Uterus (tissue), 4 donors: ENCODE measurements around the gene DNAAF1. TPM values are rescaled to one million over a fixed set of nuclear protein-coding genes. Genes with fewer than 3 reads are reported as not detected.

Source experiments
- DNase-seq, 2 donors: peaks; one replicate each; pipeline ENCODE4 v3.0.0-alpha.2; 2019 to 2020
- H3K27ac ChIP-seq, 2 donors: fragments of 200-600 bp; sonication (generic); 1 replicate in 1 of 2; 2 replicates in 1 of 2; pipeline ENCODE4 v1.5.1; 2016 to 2018
- H3K27me3 ChIP-seq, 2 donors: fragments of 200-600 bp; sonication (generic); one replicate each; pipeline ENCODE4 v1.5.1; 2018 to 2019; ENCODE audit warnings: control low read depth in 1 of 2
- H3K36me3 ChIP-seq, 2 donors: fragments of 200-600 bp; sonication (generic); one replicate each; pipeline ENCODE4 v1.5.1; 2019; ENCODE audit warnings: control low read depth in 1 of 2
- H3K4me1 ChIP-seq, 2 donors: fragments of 200-600 bp; sonication (generic); one replicate each; pipeline ENCODE4 v1.5.1; 2018 to 2019; ENCODE audit warnings: control low read depth in 1 of 2
- H3K4me3 ChIP-seq, 2 donors: fragments of 200-600 bp; sonication (generic); 1 replicate in 1 of 2; 2 replicates in 1 of 2; pipeline ENCODE4 v1.5.1; 2018 to 2019; ENCODE audit warnings: mild to moderate bottlenecking in 1 of 2
- H3K9me3 ChIP-seq, 2 donors: fragments of 200-600 bp; sonication (generic); one replicate each; pipeline ENCODE4 v1.5.1; 2019; ENCODE audit warnings: control low read depth in 1 of 2
- POLR2A ChIP-seq, 2 donors: fragments of 450-650 bp; IDR thresholded peaks; one replicate each; pipeline ENCODE4 v1.6.1; 2016; ENCODE audit warnings: antibody characterized with exemption in 2 of 2, mild to moderate bottlenecking in 1 of 2, moderate library complexity in 1 of 2
- intact Hi-C: fragments of 100-400 bp; cut with DNase I; formaldehyde crosslinking; loops from one replicate; pipeline ENCODE4 v1.15.1; 2023; ENCODE audit warnings: low total_unique reads
- total RNA-seq, 4 donors: library from RNA; depleted of rRNA in 3 of 4; stranded (reverse); fragments of >200 nt in 3 of 4; gene quantifications; one replicate each; pipeline versions ENCODE4 v1.1.0 to v1.2.4, GENCODE V29; 2014 to 2023
- TF ChIP-seq, protein P1 (sequence below), 4 experiments: fragments of 200-600 bp in 2 of 4; fragments of 450-650 bp in 2 of 4; sonication (generic) in 2 of 4; IDR thresholded peaks; one replicate each; pipeline ENCODE4 v1.5.1; 2016 to 2019; ENCODE audit warnings: antibody characterized with exemption in 4 of 4, mild to moderate bottlenecking in 2 of 4, moderate library complexity in 1 of 4
- donor health status: DM: yes; HTN: yes; CAD: no.

Gene DNAAF1
- 1 to 10 TPM in 3 of 4 donors, under 1 TPM in 1; 0.77 to 8.2 (median 2.7) TPM for total RNA-seq

DNA sequence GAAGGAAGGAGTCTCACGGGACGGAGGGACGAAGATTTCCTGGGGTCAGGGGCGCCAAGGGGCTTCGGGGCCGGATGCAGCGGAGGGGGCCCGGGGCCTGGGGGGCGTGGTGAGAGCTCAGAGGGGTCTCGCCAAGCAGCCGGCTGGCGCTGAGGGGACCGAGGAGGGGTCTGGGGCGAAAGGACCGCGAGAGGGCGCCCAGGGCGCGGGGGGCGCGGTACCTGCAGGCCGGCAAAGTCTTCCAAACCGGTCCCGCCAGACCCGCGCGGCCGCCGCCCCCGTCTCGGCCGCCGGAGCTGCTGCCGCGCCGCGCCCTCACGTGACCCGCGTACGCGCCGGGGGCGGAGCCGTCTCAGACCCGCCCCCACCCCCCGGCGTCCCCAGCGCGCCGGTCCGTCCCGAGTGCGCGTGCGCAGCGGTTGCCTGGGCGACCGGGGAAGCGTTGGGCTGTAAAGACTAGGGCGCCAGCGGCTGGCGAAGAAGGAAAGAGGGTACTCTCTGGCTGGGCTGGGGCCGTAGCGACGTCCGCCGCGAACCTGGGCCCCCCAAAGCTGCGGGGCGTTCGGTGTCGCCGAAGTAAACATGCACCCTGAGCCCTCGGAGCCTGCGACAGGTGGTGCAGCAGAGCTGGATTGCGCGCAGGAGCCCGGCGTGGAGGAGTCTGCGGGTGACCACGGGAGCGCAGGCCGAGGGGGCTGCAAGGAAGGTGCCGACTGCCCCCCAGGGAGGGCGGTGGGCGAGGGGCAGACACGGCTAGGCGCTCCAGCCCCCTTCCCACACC lies at the start of gene DNAAF1, which contains the start of gene HSDL1:
Gene DNAAF1 (plus strand): TSS at position 450 of the 781 bp plus-strand sequence. CDS start 133 bp downstream, at position 583.
Gene HSDL1 (minus strand): TSS at position 319 of the 781 bp plus-strand sequence. CDS start 13,856 bp downstream, outside the sequence.
- H3K27me3 ChIP-seq, result no peaks in the 10 kb centered on the region
- intact Hi-C loops, result no loop called here
- no peaks in the 10 kb centered on the region for H3K9me3 ChIP-seq
- H3K4me3 ChIP-seq, result peak within 1 kb of the TSS; percentile 81 to 99
- DNase-seq, result peak; percentile 86 to 92
- TF ChIP-seq, protein P1, sequence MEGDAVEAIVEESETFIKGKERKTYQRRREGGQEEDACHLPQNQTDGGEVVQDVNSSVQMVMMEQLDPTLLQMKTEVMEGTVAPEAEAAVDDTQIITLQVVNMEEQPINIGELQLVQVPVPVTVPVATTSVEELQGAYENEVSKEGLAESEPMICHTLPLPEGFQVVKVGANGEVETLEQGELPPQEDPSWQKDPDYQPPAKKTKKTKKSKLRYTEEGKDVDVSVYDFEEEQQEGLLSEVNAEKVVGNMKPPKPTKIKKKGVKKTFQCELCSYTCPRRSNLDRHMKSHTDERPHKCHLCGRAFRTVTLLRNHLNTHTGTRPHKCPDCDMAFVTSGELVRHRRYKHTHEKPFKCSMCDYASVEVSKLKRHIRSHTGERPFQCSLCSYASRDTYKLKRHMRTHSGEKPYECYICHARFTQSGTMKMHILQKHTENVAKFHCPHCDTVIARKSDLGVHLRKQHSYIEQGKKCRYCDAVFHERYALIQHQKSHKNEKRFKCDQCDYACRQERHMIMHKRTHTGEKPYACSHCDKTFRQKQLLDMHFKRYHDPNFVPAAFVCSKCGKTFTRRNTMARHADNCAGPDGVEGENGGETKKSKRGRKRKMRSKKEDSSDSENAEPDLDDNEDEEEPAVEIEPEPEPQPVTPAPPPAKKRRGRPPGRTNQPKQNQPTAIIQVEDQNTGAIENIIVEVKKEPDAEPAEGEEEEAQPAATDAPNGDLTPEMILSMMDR (IDR thresholded peaks at IDR 0.05), result peak in 1 of 4 experiments; percentile 13
- peak in 1 of 2 donors; percentile 76 for TF ChIP-seq POLR2A (IDR thresholded peaks at IDR 0.05)
- H3K4me1 ChIP-seq, result peaks cover 0 to 5% of the 10 kb centered on the region in 2 donors
- H3K27ac ChIP-seq, result peak within 1 kb of the TSS; percentile 73 to 76
- H3K36me3 ChIP-seq, result no peaks in the 10 kb centered on the region

- H3K27ac ChIP-seq, result no peak overlapping the region
- no peaks in the 10 kb centered on the region for H3K36me3 ChIP-seq
- no peaks in the 10 kb centered on the region for H3K9me3 ChIP-seq
- TF ChIP-seq POLR2A (IDR thresholded peaks at IDR 0.05), result no peak
- H3K27me3 ChIP-seq, result no peaks in the 10 kb centered on the region
- no peak for DNase-seq
- no peak overlapping the region for H3K4me3 ChIP-seq
- no peaks in the 10 kb centered on the region for H3K4me1 ChIP-seq
- intact Hi-C loops, result no loop called here
These were observed 49.6 kb upstream of the DNAAF1 start for GRCh38 chr16:84095466-84095865.

DNA sequence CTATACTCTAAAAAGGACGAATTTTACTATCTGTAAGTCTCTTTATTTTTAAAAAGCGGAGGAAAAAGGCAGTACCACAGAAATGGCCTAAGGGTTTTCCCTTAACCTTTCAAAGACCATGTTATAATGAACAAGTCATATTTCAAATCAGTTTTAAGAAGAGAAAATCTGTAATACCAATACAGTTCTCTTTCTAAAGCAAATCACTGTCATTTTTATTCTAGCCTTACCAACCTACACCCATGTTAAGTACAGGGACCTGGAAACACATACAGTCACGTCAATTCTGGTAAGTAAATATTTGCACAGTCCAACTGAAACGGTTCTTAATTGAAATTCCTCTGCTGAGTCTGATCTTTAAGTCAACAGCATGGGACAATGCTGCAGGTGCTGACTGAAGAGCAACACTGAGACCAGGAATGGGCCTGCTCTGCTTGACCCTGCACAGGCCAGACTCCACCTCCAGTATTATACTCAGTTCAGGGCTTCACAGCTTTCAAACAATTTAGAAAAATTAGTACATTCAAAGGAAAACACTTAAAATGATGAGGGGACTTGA lies 48.6 kb upstream of the DNAAF1 start:
- no peaks in the 10 kb centered on the region for H3K36me3 ChIP-seq
- no peaks in the 10 kb centered on the region for H3K4me1 ChIP-seq

DNA sequence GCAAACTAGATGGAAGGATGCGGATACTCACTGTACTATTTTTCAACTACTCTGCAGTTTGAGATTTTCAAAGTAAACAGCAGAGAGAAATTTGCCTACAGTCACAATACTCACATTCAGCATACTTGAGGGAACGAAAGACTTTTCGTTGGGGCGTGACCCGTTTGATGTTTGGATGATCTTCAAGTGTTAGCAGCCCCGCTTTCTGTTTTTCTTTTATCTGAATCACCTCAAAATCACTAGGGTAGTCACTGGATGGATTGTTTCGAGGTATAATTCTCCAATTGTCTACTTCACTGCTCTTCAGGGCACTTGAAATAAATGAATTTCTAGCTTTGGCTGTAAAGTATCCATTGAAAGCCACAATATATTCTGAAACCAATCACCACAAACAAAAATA lies 46.2 kb upstream of the DNAAF1 start:
- Histone ChIP-seq H3K4me1 (peaks cover 0 to 7% of the 10 kb centered on the region in 2 donors), H3K27me3 (no peaks in the 10 kb centered on the region), H3K27ac (no peak overlapping the region), H3K9me3 (no peaks in the 10 kb centered on the region), H3K4me3 (no peak overlapping the region), H3K36me3 (no peaks in the 10 kb centered on the region)
- DNase-seq, result no peak
- intact Hi-C loops, result no loop called here
- TF ChIP-seq POLR2A (IDR thresholded peaks at IDR 0.05), result no peak
- TF ChIP-seq, protein P1 (IDR thresholded peaks at IDR 0.05), result no peak

More for the DNA sequence above, 48.6 kb upstream of the DNAAF1 start:
- TF ChIP-seq, protein P1 (IDR thresholded peaks at IDR 0.05), result no peak
- no peak for TF ChIP-seq POLR2A (IDR thresholded peaks at IDR 0.05)
- Histone ChIP-seq H3K27ac (no peak overlapping the region), H3K4me3 (no peak overlapping the region), H3K9me3 (no peaks in the 10 kb centered on the region), H3K27me3 (no peaks in the 10 kb centered on the region)
- intact Hi-C loops, result no loop called here
- no peak for DNase-seq

DNA sequence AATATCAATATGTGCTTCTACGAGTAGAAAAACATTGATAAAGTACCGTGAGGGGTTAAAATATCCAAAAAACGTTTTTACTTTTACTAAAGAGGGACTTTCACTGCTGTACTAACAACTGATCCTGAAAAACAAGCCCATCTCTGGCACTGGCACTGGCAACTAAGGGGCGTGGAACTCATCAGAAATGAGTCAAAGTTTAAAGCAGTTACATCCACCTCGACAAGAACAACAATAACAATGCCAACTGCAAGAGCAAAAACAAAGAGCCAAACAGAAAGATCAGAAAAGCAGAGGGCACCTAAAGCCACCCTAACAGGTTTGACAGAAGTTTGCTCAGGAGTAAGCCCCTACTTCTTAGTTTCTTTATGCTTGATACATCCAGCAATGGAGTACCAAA lies 41.4 kb upstream of the DNAAF1 start:
- no peak for TF ChIP-seq POLR2A (IDR thresholded peaks at IDR 0.05)
- TF ChIP-seq, protein P1 (IDR thresholded peaks at IDR 0.05), result no peak
- Histone ChIP-seq H3K27me3 (no peaks in the 10 kb centered on the region), H3K36me3 (no peaks in the 10 kb centered on the region), H3K27ac (peak overlapping the region in 1 of 2 donors; percentile 10), H3K4me1 (peaks cover 0 to 8% of the 10 kb centered on the region in 2 donors), H3K4me3 (no peak overlapping the region), H3K9me3 (no peaks in the 10 kb centered on the region)
- intact Hi-C loops, result no loop called here
- no peak for DNase-seq
